ENCODE measurements around the gene OXTR.

Gene OXTR

DNA sequence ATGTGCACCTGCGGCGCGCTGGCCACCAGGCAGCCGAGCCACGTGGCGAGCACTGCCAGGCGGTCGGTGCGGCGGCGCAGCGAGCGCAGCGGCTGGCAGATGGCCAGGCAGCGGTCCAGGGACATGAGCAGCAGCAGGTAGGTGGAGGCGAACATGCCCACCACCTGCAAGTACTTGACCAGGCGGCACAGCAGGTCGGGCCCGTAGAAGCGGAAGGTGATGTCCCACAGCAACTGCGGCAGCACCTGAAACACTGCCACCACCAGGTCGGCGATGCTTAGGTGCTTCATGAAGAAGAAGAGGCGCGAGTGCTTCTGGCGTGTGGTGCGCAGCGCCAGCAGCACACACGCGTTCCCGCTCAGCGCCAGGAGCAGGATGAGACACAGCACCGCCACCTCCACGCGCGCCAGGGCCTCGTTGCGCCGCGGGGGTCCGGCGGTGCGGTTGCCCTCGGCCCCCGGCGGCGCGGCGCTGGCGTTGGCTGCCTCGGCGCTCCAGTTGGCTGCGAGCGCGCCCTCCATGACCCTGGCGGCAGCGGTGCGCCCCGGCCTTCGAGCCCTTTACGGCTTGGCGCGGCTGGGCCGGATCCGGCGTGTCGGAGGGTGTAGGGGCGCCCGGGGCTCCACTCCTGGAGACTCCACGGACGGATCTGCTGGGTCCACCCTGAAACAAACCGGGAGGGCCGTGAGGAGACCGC, 1.6 kb downstream of the OXTR start:
- no peak for DNase-seq (ENCODE audit: low spot score)

- no peak for DNase-seq (ENCODE audit: low spot score)
Measured at GRCh38 chr3:8767256-8767666, 2.2 kb downstream of the OXTR start.

DNA sequence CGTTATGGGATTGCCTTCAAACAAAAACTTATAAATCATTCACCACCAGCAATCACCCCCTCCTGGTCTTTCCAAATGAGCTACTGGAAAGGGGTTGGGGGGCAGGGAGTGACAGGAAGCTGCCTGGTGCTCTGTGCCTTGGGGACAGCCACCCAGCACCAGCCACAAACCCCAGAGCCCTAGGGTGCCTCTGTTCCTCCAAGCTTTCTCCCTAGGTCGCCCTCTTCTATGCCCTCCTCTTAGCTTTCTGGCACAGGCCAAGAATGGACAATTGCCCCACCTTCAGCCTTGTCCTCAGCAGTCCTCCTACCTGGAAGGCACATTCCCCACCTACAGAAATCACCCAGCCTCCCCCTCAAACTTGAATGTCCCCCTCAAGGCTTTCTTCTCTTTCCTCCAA, 3.3 kb downstream of the OXTR start:
- no peak for DNase-seq (ENCODE audit: low spot score)

GRCh38 chr3:8765528-8765927, 3.9 kb downstream of the OXTR start:
- no peak for DNase-seq (ENCODE audit: low spot score)

DNA sequence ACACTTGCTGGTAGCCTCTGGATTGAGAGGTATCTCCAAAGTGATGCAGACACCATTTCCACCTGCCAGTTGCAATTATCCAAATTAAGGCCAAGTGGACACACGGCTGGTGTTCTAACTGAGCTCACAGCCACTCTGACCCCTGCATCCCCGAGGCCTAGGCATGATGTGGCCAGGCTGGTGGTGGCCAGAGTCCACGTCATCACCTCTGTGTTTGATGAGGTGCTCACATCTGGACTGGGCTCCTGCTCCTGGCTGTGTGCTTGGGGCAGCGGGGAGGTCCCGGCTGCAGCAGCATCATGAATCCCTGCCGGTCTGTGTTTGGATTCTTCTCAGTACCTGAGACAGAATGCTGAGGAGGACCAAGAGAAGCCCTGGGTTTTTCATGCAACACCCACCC, 4.9 kb downstream of the OXTR start:
- no peak for DNase-seq (ENCODE audit: low spot score)

- DNase-seq (ENCODE audit: low spot score): no peak
Measured at GRCh38 chr3:8762607-8763377, 6.6 kb downstream of the OXTR start.

DNA sequence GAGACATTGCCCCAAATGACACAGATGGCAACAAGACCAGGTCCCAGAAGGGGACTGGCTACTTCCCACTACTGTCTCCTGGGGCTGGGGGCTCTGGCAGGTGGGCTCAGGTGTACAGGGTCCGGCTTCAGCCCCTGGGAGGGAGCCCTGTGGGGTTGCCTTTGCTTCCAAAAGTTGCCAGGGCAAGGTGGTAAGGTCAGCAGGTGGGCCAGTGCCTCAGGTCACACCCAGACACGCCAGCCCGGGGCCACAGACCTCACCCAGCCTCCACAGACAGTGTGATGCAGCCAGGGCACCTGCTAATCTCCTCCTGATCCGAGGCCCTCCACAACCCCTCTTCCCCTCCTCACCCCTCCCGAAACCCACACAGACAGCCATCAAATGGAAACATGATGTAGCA, 7.5 kb downstream of the OXTR start:
- DNase-seq (ENCODE audit: low spot score): no peak

GRCh38 chr3:8760506-8760905, 8.9 kb downstream of the OXTR start:
- no peak for DNase-seq (ENCODE audit: low spot score)

GRCh38 chr3:8760091-8760490, 9.3 kb downstream of the OXTR start:
- no peak for DNase-seq (ENCODE audit: low spot score)

DNA sequence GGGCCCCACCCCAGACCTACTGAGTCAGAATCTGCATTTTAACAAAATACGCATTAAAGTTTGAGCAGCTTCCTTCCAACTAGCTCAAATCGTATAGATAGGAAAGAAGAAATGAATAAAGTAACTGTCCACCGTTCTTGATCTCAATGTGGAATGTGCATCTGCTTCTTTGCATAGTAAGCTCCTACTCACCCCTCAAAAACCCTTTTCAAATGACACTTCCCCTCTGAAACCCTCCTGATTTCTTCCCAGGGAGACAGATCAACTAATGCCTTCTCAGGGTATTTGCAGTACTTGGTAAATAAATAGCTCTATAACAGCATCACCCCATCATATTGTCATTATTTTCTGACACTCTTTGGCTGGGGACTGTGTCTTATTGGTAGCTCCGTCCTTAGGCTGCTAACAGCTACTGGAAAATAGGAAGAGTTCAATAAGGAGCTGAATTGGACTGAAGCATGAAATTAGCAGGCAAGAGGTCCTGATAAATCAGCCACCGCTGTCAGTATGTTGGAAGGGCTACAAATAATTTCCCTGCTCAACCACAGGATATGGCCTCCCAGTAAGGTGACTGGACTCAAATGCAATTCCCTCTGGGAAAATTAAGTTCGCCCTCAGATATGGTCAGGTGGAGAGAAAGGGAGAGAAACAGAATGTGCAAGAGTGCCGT, 10.2 kb downstream of the OXTR start:
- no peak for DNase-seq (ENCODE audit: low spot score)

GRCh38 chr3:8757551-8758518, 11.6 kb downstream of the OXTR start:
- DNase-seq (ENCODE audit: low spot score): peak; percentile 34

GRCh38 chr3:8756671-8757070, 12.7 kb downstream of the OXTR start:
- DNase-seq (ENCODE audit: low spot score): no peak

GRCh38 chr3:8755564-8756237, 13.7 kb downstream of the OXTR start:
- DNase-seq (ENCODE audit: low spot score): peak; percentile 17

DNA sequence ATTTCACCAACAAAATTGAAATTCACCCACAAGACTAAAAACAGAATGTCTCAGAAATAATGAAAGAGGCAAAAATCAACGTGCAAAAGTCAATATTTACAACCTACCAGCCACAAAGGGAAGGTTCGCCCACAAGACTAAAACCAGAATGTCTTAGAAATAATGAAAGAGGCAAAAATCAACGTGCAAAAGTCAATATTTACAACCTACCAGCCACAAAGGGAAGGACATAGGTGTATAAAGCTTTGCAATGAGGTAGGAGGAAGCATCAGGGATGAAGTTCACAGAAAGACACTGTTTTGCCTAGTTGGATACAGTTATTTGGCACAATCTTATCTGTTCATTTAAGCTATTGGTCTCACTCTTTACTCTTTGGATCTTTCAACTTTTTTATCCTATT, 14.3 kb downstream of the OXTR start:
- no peak for DNase-seq (ENCODE audit: low spot score)

- no peak for DNase-seq (ENCODE audit: low spot score)
Measured at GRCh38 chr3:8752832-8753231, 16.6 kb downstream of the OXTR start.

DNA sequence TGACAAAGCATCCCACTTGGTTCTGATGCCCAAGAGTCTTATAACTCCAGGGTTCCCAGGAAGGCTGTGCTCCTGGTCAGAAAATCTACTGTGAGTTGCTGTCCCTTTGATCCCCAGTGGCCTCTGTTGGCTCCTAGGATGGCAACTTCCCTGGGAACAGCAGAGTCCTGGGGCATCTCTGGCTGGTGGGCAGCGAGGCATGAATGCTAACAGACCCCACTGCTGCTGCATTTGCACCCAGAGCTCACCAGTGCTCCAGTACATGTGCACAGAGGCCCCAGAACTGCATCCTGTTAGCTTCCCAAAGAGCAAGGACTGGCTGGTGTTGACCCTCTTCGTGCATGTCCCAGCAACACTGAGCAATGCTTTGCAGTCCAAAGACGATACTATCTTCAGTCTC, 20.1 kb downstream of the OXTR start:
- DNase-seq (ENCODE audit: low spot score): no peak

- DNase-seq (ENCODE audit: low spot score): no peak
Measured at GRCh38 chr3:8746780-8747345, 22.6 kb downstream of the OXTR start.

GRCh38 chr3:8745619-8746370, 23.6 kb downstream of the OXTR start:
- no peak for DNase-seq (ENCODE audit: low spot score)

DNA sequence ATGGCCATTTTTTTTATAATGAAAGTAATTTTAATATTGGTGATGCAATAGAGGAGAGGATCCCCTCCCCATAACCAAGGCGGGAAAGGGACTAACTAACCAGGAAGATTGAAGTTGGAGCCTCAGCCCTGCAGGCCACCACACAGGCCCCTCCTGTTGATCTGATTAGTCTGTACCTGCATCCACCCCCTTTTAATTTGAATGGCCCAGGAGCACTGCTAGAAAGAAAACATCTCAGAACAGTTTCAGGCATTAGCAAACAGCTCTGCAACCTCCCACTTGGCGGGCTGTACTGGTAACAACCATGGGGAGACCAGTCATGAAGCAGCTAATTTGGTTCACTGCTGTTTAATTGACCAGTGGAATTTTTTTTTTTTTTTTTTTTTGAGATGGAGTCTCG, 25.5 kb downstream of the OXTR start:
- DNase-seq (ENCODE audit: low spot score): no peak

- no peak for DNase-seq (ENCODE audit: low spot score)
Measured at GRCh38 chr3:8743021-8743601, 26.3 kb downstream of the OXTR start.

Measured in RKO (cell line).